ENCODE data around the gene ZNF142. TPM values are rescaled to one million over a fixed set of nuclear protein-coding genes. Genes with fewer than 3 reads are reported as not detected.

ZNF142 gene
- total and polyA plus RNA-seq, 12 donors, result 4.4 to 29.5 (median 22.0) TPM

DNA sequence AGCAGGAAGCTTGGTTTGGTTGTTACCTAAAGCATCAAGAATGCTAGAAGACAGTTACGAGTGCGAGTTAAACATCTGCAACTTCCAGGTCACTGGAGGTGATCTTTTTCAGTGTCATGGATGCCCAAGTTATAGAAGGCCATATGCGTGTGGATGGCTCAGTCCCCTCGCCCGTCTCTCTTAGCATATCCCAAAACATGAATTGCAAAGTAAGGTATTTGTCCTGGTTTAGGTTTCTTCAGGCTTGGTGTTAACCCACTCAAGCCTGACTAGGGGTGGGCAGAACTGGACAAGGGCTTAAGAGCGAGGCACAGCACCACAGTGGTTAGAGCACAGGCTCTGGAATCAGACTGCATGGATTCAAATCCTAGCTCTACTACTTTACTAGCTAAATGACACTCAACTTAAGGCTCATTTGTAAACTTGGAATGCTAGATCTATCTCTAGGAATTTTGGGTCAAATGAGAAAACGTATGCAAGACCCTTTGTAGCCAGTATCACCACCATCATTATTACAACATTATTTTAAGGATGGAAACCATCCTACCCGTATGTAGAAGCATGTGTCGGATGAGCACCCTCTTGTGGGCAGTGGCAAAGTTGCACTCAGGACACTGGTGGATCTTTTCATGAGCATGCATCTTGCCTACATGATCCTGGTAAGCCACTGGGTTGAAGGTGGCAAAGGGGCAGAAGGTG, 11.2 kb downstream of the ZNF142 start:
- peak; percentile 52 to 86 (median 77) for TF ChIP-seq CTCF (IDR thresholded peaks at IDR 0.05)
- H3K4me1 ChIP-seq, result peaks cover 0 to 4% (median 0%) of the 10 kb centered on the region in 9 donors
- H3K27ac ChIP-seq, result no peak overlapping the region
- no peak overlapping the region for H3K4me3 ChIP-seq
- DNase-seq, result peak in 1 of 2 donors; percentile 46
- ATAC-seq, result peak; percentile 35 to 72 (median 69)
- no peaks in the 10 kb centered on the region for H3K9me3 ChIP-seq
- intact Hi-C loops (cut with DNase I), result loop anchor here in 5 of 10 donors (5.0 to 10.0 kb wide), 6 partner anchors 56 to 243 kb away; partner anchors contain the start of genes VIL1 (in 2 of the 5), CNOT9 (in 1 of the 5) and USP37 (in 1 of the 5)
- peaks cover 0 to 100% (median 67%) of the 10 kb centered on the region in 9 donors for H3K36me3 ChIP-seq
- no peaks in the 10 kb centered on the region for H3K27me3 ChIP-seq
- 71 to 73% methylated on average over 9 of the region's 9 CpGs for WGBS, 2 donors

DNA sequence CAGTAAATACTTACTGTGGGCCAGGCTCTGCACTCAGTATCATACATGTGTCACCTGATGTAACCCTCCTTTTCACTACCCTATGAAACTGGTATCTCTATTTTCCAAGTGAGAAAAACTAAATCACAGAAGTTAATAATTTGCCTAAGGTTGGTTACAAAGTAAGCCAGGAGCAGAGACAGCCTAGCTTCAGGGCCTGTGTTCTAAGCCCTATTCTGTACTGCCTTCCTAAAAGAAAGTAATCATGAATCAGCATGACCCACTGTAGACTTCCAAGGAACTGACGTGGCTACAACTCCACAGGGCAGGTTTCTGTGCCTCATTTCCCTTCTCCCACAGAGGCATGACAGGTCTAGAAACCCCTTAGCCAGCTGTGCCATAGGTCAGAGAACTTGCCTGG, 14.3 kb downstream of the ZNF142 start:
- intact Hi-C loops (cut with DNase I), result loop anchor here in 5 of 10 donors (5.0 to 10.0 kb wide), 6 partner anchors 53 to 240 kb away; partner anchors contain the start of genes VIL1 (in 2 of the 5), CNOT9 (in 1 of the 5) and USP37 (in 1 of the 5)
- TF ChIP-seq CTCF (IDR thresholded peaks at IDR 0.05), result no peak

DNA sequence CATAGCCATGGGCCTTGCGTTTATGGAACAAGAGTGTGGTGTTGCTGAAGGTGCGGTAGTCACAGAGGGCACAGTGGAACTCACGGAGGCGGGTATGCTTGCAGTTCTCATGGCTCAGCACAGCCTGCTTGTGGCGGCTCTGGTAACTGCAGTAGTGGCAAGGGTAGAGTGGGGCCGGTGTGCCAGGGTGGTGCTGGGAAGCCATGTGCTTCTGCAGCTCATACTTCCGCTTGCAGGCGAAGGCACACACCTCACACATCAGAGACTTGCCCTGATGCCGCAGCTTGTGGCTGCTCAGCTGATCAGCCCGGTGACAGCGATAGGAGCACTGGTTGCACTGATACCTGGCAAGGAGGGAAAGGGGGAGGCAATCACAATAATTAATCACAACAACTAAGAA, 14.7 kb downstream of the ZNF142 start:
- H3K27ac ChIP-seq, result no peak overlapping the region
- TF ChIP-seq CTCF (IDR thresholded peaks at IDR 0.05), result no peak
- peaks cover 4 to 100% (median 75%) of the 10 kb centered on the region in 9 donors for H3K36me3 ChIP-seq
- ATAC-seq, result no peak
- H3K4me3 ChIP-seq, result no peak overlapping the region
- WGBS, 2 donors, result 95 to 97% methylated on average over 11 of the region's 11 CpGs
- H3K27me3 ChIP-seq, result no peaks in the 10 kb centered on the region
- H3K9me3 ChIP-seq, result no peaks in the 10 kb centered on the region
- intact Hi-C loops (cut with DNase I), result loop anchor here in 5 of 10 donors (5.0 to 10.0 kb wide), 6 partner anchors 52 to 240 kb away; partner anchors contain the start of genes VIL1 (in 2 of the 5), CNOT9 (in 1 of the 5) and USP37 (in 1 of the 5)
- DNase-seq, result no peak
- peaks cover 0 to 4% (median 0%) of the 10 kb centered on the region in 9 donors for H3K4me1 ChIP-seq

More for the DNA sequence above, 14.3 kb downstream of the ZNF142 start:
- DNase-seq, result no peak
- peaks cover 0 to 4% (median 0%) of the 10 kb centered on the region in 9 donors for H3K4me1 ChIP-seq
- no peaks in the 10 kb centered on the region for H3K27me3 ChIP-seq
- H3K9me3 ChIP-seq, result no peaks in the 10 kb centered on the region
- H3K36me3 ChIP-seq, result peaks cover 4 to 100% (median 76%) of the 10 kb centered on the region in 9 donors
- no peak overlapping the region for H3K27ac ChIP-seq
- no peak overlapping the region for H3K4me3 ChIP-seq
- no peak for ATAC-seq
- WGBS, 2 donors, result 91 to 93% methylated on average over 1 of the region's 1 CpG

GRCh38 chr2:218643751-218644310, 15.6 kb downstream of the ZNF142 start:
- 93 to 96% methylated on average over 10 of the region's 10 CpGs for WGBS, 2 donors
- Histone ChIP-seq H3K4me3 (no peak overlapping the region), H3K4me1 (peaks cover 0 to 4% (median 0%) of the 10 kb centered on the region in 9 donors), H3K9me3 (no peaks in the 10 kb centered on the region), H3K36me3 (peaks cover 4 to 100% (median 72%) of the 10 kb centered on the region in 9 donors), H3K27ac (no peak overlapping the region), H3K27me3 (no peaks in the 10 kb centered on the region)
- no peak for TF ChIP-seq CTCF (IDR thresholded peaks at IDR 0.05)
- intact Hi-C loops (cut with DNase I), result loop anchor here in 3 of 10 donors (10.0 kb wide), 3 partner anchors 79 to 239 kb away; partner anchors contain the start of genes VIL1 (in 2 of the 3), CNOT9 (in 1 of the 3) and USP37 (in 1 of the 3)
- no peak for ATAC-seq
- DNase-seq, result no peak

All from heart right ventricle (tissue), 16 donors.